Activated naive CD4-positive, alpha-beta T cell treated with anti-CD3 and anti-CD28 coated beads, Interleukin-2, amount 50 U/mL, for 72 hours (primary cell): ENCODE measurements around the gene PIP5K1B. TPM values are rescaled to one million over a fixed set of nuclear protein-coding genes. Genes with fewer than 3 reads are reported as not detected.

ENCODE experiments used
- ATAC-seq, 2 donors: fragments of 150-1000 bp; cut with Tn5 transposase; 2 replicates each; pipeline ENCODE4 v1.10.0; 2021; ENCODE audit warnings: mild to moderate bottlenecking in 2 of 2, moderate library complexity in 2 of 2
- DNase-seq, 2 donors: peaks; one replicate each; pipeline ENCODE4 v3.0.0; 2021 to 2022; ENCODE audit warnings: low spot score in 2 of 2
- H3K27ac Mint-ChIP-seq, 2 donors: one replicate each; pipeline ENCODE4 v1.8.0; 2022; ENCODE audit warnings: mild to moderate bottlenecking in 2 of 2, mixed read lengths in 2 of 2
- H3K36me3 Mint-ChIP-seq, 2 donors: one replicate each; pipeline ENCODE4 v1.8.0; 2022; ENCODE audit warnings: mixed read lengths in 2 of 2
- H3K9me3 Mint-ChIP-seq, 2 donors: one replicate each; pipeline ENCODE4 v1.8.0; 2022; ENCODE audit warnings: mixed read lengths in 2 of 2
- total RNA-seq, 2 donors: library from RNA; stranded (reverse); gene quantifications; one replicate each; pipeline ENCODE4 v1.2.3, GENCODE V29; 2022

Gene PIP5K1B
- total RNA-seq, 2 donors from 2014 or later: 0.55 to 2.1 TPM

GRCh38 chr9:69009708-69010107, 304.7 kb downstream of the PIP5K1B start:
- no peak for ATAC-seq
- Mint-ChIP-seq H3K27ac (no peak overlapping the region), H3K9me3 (no peaks in the 10 kb centered on the region), H3K36me3 (no peaks in the 10 kb centered on the region)
- DNase-seq: no peak

GRCh38 chr9:69012696-69013381, 307.8 kb downstream of the PIP5K1B start:
- no peak for ATAC-seq
- H3K9me3 Mint-ChIP-seq: no peaks in the 10 kb centered on the region

GRCh38 chr9:69013382-69013727, 308.3 kb downstream of the PIP5K1B start:
- no peaks in the 10 kb centered on the region for H3K36me3 Mint-ChIP-seq

More at GRCh38 chr9:69012696-69013381, 307.8 kb downstream of the PIP5K1B start:
- Mint-ChIP-seq H3K36me3 (no peaks in the 10 kb centered on the region), H3K27ac (peak overlapping the region in 1 of 2 donors; percentile 74)
- DNase-seq: no peak

GRCh38 chr9:69014013-69014412, 309.0 kb downstream of the PIP5K1B start, which contains the start of gene PRKACG:
Gene PRKACG (minus strand): TSS chr9:69014113. CDS start chr9:69014092, 21 bp downstream.
- DNase-seq (no peak), ATAC-seq (no peak)
- Mint-ChIP-seq H3K27ac (peak within 1 kb of the TSS in 1 of 2 donors; percentile 74), H3K9me3 (no peaks in the 10 kb centered on the region), H3K36me3 (no peaks in the 10 kb centered on the region)

More at GRCh38 chr9:69013382-69013727, 308.3 kb downstream of the PIP5K1B start:
- Mint-ChIP-seq H3K27ac (no peak overlapping the region), H3K9me3 (no peaks in the 10 kb centered on the region)
- DNase-seq (no peak), ATAC-seq (no peak)

GRCh38 chr9:69016191-69017096, 311.4 kb downstream of the PIP5K1B start:
- Mint-ChIP-seq H3K27ac (no peak overlapping the region), H3K9me3 (no peaks in the 10 kb centered on the region), H3K36me3 (no peaks in the 10 kb centered on the region)
- DNase-seq (no peak), ATAC-seq (no peak)

- DNase-seq: no peak
- no peak for ATAC-seq
- no peaks in the 10 kb centered on the region for H3K36me3 Mint-ChIP-seq
- H3K9me3 Mint-ChIP-seq: no peaks in the 10 kb centered on the region
- no peak overlapping the region for H3K27ac Mint-ChIP-seq
These were observed 313.7 kb downstream of the PIP5K1B start for GRCh38 chr9:69018737-69019136.

- H3K27ac Mint-ChIP-seq: no peak overlapping the region
- no peaks in the 10 kb centered on the region for H3K36me3 Mint-ChIP-seq
- DNase-seq: no peak
- ATAC-seq: no peak
- H3K9me3 Mint-ChIP-seq: no peaks in the 10 kb centered on the region
These were observed 314.8 kb downstream of the PIP5K1B start for GRCh38 chr9:69019808-69020207.

GRCh38 chr9:69020301-69021145, 315.5 kb downstream of the PIP5K1B start:
- Mint-ChIP-seq H3K9me3 (no peaks in the 10 kb centered on the region), H3K27ac (no peak overlapping the region), H3K36me3 (no peaks in the 10 kb centered on the region)
- DNase-seq (no peak), ATAC-seq (no peak)

- Mint-ChIP-seq H3K36me3 (no peaks in the 10 kb centered on the region), H3K27ac (no peak overlapping the region), H3K9me3 (no peaks in the 10 kb centered on the region)
- ATAC-seq (no peak), DNase-seq (no peak)
These were observed 318.6 kb downstream of the PIP5K1B start for GRCh38 chr9:69023650-69024049.

GRCh38 chr9:69027355-69028097, 322.5 kb downstream of the PIP5K1B start:
- H3K9me3 Mint-ChIP-seq: peaks cover 0 to 5% of the 10 kb centered on the region in 2 donors
- peak; percentile 75 to 78 for ATAC-seq
- peak overlapping the region in 1 of 2 donors; percentile 75 for H3K27ac Mint-ChIP-seq
- peaks cover 0 to 9% of the 10 kb centered on the region in 2 donors for H3K36me3 Mint-ChIP-seq
- DNase-seq: peak in 1 of 2 donors; percentile 51

GRCh38 chr9:69028754-69029153, 323.7 kb downstream of the PIP5K1B start:
- DNase-seq (peak in 1 of 2 donors; percentile 11), ATAC-seq (peak; percentile 67 to 75)
- Mint-ChIP-seq H3K9me3 (peaks cover 0 to 5% of the 10 kb centered on the region in 2 donors), H3K36me3 (peaks cover 0 to 9% of the 10 kb centered on the region in 2 donors), H3K27ac (no peak overlapping the region)

GRCh38 chr9:69029535-69029934, 324.5 kb downstream of the PIP5K1B start:
- H3K36me3 Mint-ChIP-seq: peaks cover 0 to 9% of the 10 kb centered on the region in 2 donors
- H3K27ac Mint-ChIP-seq: no peak overlapping the region
- DNase-seq: no peak
- peaks cover 0 to 5% of the 10 kb centered on the region in 2 donors for H3K9me3 Mint-ChIP-seq
- ATAC-seq: no peak

GRCh38 chr9:69030851-69031645, 326.0 kb downstream of the PIP5K1B start:
- ATAC-seq (no peak), DNase-seq (no peak)
- Mint-ChIP-seq H3K36me3 (peaks cover 2 to 11% of the 10 kb centered on the region in 2 donors), H3K27ac (peak overlapping the region in 1 of 2 donors; percentile 52), H3K9me3 (peaks cover 0 to 5% of the 10 kb centered on the region in 2 donors)

GRCh38 chr9:69034071-69034470, 329.0 kb downstream of the PIP5K1B start:
- DNase-seq: no peak
- ATAC-seq: no peak
- Mint-ChIP-seq H3K27ac (no peak overlapping the region), H3K9me3 (peaks cover 0 to 5% of the 10 kb centered on the region in 2 donors), H3K36me3 (peaks cover 9 to 19% of the 10 kb centered on the region in 2 donors)
